GM18499 (cell line): Measurements from ENCODE around the gene DAZAP1.
"Not testable (repeated sequence)": the region's sequence is repeated elsewhere in the genome, so short reads cannot be mapped to it uniquely, and the experiment has no call there.

ENCODE experiments used
- ATAC-seq: cut with Tn5 transposase; IDR thresholded peaks from one replicate; pipeline ENCODE4 v1.9.1; 2021; ENCODE audit warnings: moderate number of reproducible peaks; ENCODE audit not compliant: insufficient read depth, unreplicated experiment

The DAZAP1 gene

GRCh38 chr19:1438035-1438932 lies 30.9 kb downstream of the DAZAP1 start, which contains the start of gene RPS15:
Gene RPS15, plus strand, starts transcription at chr19:1438396. Its CDS starts 30 bp downstream, at chr19:1438426.
- ATAC-seq = peak; percentile 46

- no peak for ATAC-seq
Measured at GRCh38 chr19:1438933-1439354, 31.6 kb downstream of the DAZAP1 start.

- ATAC-seq = not testable (repeated sequence)
Measured at GRCh38 chr19:1439525-1440417, 32.4 kb downstream of the DAZAP1 start.

- no peak for ATAC-seq
Measured at GRCh38 chr19:1440418-1440801, 33.0 kb downstream of the DAZAP1 start.

- ATAC-seq = no peak
Measured at GRCh38 chr19:1441022-1441426, 33.6 kb downstream of the DAZAP1 start.

GRCh38 chr19:1441677-1442438 lies 34.5 kb downstream of the DAZAP1 start:
- ATAC-seq = no peak

- ATAC-seq = no peak
Measured at GRCh38 chr19:1445185-1445931, 38.0 kb downstream of the DAZAP1 start.

- ATAC-seq = no peak
Measured at GRCh38 chr19:1445932-1446712, 38.7 kb downstream of the DAZAP1 start.

DNA sequence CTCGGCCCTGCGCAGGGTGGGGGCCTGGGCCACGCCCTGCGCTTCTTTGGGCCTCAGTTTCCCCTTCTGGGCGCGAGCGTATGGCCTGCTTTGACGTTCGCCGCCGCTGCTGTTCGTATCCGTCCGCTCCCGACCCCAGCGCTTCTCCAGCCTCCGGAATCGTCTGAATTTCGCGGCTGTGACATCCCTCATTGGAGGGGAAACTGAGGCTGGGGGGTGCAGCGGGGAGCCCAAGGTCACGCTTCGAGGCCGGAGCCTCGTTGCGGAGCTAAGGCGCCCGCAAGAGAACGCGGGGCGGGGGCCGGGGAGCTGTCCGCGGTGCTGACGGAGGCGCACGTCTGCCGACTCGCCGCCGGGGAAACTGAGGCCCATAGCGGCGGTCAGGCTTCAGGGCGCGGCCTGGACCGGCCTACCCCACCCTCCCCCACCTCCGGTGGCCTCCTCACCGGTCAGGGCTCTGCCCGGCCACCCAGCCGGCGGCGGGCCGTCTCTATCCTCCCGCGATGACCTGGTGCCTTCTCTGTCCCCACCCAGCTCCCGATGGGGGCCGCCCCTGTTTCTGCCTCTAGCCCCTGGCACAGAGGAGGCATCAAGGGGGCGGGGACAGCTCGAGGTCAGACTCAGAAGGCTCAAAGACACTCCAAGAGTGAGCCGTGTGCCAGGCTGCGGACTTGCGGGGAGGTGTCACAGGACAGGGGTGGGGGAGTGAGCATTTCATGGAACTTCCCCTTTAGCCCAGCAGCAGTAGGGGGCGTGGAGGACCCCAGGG lies 39.5 kb downstream of the DAZAP1 start:
- ATAC-seq = no peak

GRCh38 chr19:1447504-1447903 lies 40.1 kb downstream of the DAZAP1 start:
- no peak for ATAC-seq

DNA sequence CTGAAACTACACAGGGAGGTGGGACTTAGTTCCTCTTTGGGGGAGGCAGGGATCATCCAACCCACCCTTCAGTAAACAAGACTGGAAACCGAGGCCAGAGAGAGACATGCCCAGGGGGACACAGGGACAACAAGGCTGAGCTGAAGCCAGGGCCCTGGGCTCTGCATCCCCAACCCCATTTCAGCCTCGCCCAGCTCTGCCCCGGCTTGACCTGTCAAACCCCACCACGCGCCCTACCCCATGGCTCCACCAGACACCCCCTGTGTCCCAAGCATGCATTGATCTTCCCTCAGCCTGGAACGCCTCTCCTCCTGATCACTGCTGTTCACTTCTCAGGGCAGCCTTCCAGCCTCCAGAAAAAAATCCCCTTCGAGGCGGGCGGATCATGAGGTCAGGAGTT lies 40.6 kb downstream of the DAZAP1 start:
- no peak for ATAC-seq

GRCh38 chr19:1449467-1450442 lies 42.4 kb downstream of the DAZAP1 start, which contains the start of gene APC2:
Gene APC2, plus strand, starts transcription at chr19:1450121. Its CDS starts 2,881 bp downstream, at chr19:1453002.
- no peak for ATAC-seq

GRCh38 chr19:1450735-1451731 lies 43.6 kb downstream of the DAZAP1 start:
- ATAC-seq = no peak

GRCh38 chr19:1451916-1452801 lies 44.8 kb downstream of the DAZAP1 start:
- ATAC-seq = no peak
